GM23338 (cell line): ENCODE measurements around the gene SCAPER.
"Not testable (repeated sequence)": the region's sequence is repeated elsewhere in the genome, so short reads cannot be mapped to it uniquely, and the experiment has no call there.

Experiments
- EZH2 ChIP-seq: fragments of 200-600 bp; sonication (generic); IDR thresholded peaks from one replicate; pipeline ENCODE4 v1.8.0; 2017; ENCODE audit warnings: antibody characterized with exemption, mild to moderate bottlenecking, low read depth; ENCODE audit not compliant: unreplicated experiment
- EZH2phosphoT487 ChIP-seq: fragments of 200-600 bp; sonication (generic); IDR thresholded peaks from one replicate; pipeline ENCODE4 v1.8.1; 2018; ENCODE audit warnings: antibody characterized with exemption; ENCODE audit not compliant: unreplicated experiment
- JUNB ChIP-seq: IDR thresholded peaks from one replicate; pipeline ENCODE4 v1.6.1; 2016; ENCODE audit warnings: antibody characterized with exemption; ENCODE audit not compliant: unreplicated experiment
- NANOG ChIP-seq: IDR thresholded peaks from 2 replicates; pipeline ENCODE4 v1.6.1; 2016; ENCODE audit warnings: antibody characterized with exemption, borderline replicate concordance
- POLR2AphosphoS5 ChIP-seq: IDR thresholded peaks from 2 replicates; pipeline ENCODE4 v1.6.1; 2016; ENCODE audit warnings: antibody characterized with exemption, low read depth
- REST ChIP-seq: IDR thresholded peaks from one replicate; pipeline ENCODE4 v1.6.1; 2018; ENCODE audit warnings: antibody characterized with exemption; ENCODE audit not compliant: unreplicated experiment
- STAT1 ChIP-seq: IDR thresholded peaks from one replicate; pipeline ENCODE4 v1.6.1; 2016; ENCODE audit warnings: antibody characterized with exemption; ENCODE audit not compliant: unreplicated experiment
- ZNF331 ChIP-seq: fragments of 250-450 bp; sonication (Bioruptor Pico); IDR thresholded peaks from 2 replicates; pipeline ENCODE4 v1.5.0; 2020; ENCODE audit warnings: low read depth, mild to moderate bottlenecking, moderate library complexity
- TF ChIP-seq, protein P1 (sequence below), 2 experiments: fragments of 200-600 bp in 1 of 2; sonication (generic) in 1 of 2; conservative IDR thresholded peaks; 2 replicates each; pipeline versions ENCODE4 v1.5.1 to v1.6.1; 2016 to 2017; ENCODE audit warnings: antibody characterized with exemption in 2 of 2, low read depth in 2 of 2, mild to moderate bottlenecking in 2 of 2, moderate library complexity in 1 of 2
- TF ChIP-seq, protein P2 (sequence below): IDR thresholded peaks from 2 replicates; pipeline ENCODE4 v1.6.1; 2016; ENCODE audit warnings: antibody characterized with exemption

- TF ChIP-seq EZH2, REST, POLR2AphosphoS5, NANOG, EZH2phosphoT487, JUNB, STAT1, ZNF331: not testable (repeated sequence)
- TF ChIP-seq, protein P1, sequence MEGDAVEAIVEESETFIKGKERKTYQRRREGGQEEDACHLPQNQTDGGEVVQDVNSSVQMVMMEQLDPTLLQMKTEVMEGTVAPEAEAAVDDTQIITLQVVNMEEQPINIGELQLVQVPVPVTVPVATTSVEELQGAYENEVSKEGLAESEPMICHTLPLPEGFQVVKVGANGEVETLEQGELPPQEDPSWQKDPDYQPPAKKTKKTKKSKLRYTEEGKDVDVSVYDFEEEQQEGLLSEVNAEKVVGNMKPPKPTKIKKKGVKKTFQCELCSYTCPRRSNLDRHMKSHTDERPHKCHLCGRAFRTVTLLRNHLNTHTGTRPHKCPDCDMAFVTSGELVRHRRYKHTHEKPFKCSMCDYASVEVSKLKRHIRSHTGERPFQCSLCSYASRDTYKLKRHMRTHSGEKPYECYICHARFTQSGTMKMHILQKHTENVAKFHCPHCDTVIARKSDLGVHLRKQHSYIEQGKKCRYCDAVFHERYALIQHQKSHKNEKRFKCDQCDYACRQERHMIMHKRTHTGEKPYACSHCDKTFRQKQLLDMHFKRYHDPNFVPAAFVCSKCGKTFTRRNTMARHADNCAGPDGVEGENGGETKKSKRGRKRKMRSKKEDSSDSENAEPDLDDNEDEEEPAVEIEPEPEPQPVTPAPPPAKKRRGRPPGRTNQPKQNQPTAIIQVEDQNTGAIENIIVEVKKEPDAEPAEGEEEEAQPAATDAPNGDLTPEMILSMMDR (conservative IDR thresholded peaks at IDR 0.05; ENCODE audit: low read depth in 2 of 2): peak; percentile 39 to 66
- TF ChIP-seq, protein P2, sequence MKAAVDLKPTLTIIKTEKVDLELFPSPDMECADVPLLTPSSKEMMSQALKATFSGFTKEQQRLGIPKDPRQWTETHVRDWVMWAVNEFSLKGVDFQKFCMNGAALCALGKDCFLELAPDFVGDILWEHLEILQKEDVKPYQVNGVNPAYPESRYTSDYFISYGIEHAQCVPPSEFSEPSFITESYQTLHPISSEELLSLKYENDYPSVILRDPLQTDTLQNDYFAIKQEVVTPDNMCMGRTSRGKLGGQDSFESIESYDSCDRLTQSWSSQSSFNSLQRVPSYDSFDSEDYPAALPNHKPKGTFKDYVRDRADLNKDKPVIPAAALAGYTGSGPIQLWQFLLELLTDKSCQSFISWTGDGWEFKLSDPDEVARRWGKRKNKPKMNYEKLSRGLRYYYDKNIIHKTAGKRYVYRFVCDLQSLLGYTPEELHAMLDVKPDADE: not testable (repeated sequence)
Measured at GRCh38 chr15:76732321-76732720, 172.8 kb downstream of the SCAPER start.
